22Rv1 (cell line): ENCODE data around the gene KLHL25.

Experiments used
- CTCF ChIP-seq: fragments of 450-650 bp; IDR thresholded peaks from 2 replicates; pipeline ENCODE4 v1.5.1; 2017; ENCODE audit warnings: mild to moderate bottlenecking
- ZFX ChIP-seq: fragments of 450-650 bp; IDR thresholded peaks from 2 replicates; pipeline ENCODE4 v1.6.1; 2017; ENCODE audit warnings: antibody characterized with exemption, borderline replicate concordance

- TF ChIP-seq CTCF (no peak), ZFX (no peak)
Observed at GRCh38 chr15:85761635-85762034, 33.1 kb downstream of the KLHL25 start.
